ENCODE data around the gene CD81. TPM values are rescaled to one million over a fixed set of nuclear protein-coding genes. Genes with fewer than 3 reads are reported as not detected.

Gene CD81
- total RNA-seq, 6 donors from 2014 or later: 398 to 1,053 (median 787) TPM

GRCh38 chr11:2433106-2433925, 56.2 kb downstream of the CD81 start:
- TF ChIP-seq POLR2AphosphoS5 (IDR thresholded peaks at IDR 0.05) (no peak), CTCF (IDR thresholded peaks at IDR 0.05) (no peak), EP300 (IDR thresholded peaks at IDR 0.05) (no peak), POLR2A (IDR thresholded peaks at IDR 0.05) (no peak)
- DNase-seq (peak in 1 of 2 donors; percentile 60), ATAC-seq (ENCODE audit: low FRiP score in 2 of 2) (no peak)
- H3K27me3 ChIP-seq: no peaks in the 10 kb centered on the region
- WGBS, 2 donors: 92 to 94% methylated on average over 11 to 22 of the region's 22 CpGs
- H3K36me3 ChIP-seq: no peaks in the 10 kb centered on the region
- H3K4me3 ChIP-seq: no peak overlapping the region
- no peaks in the 10 kb centered on the region for H3K9me3 ChIP-seq
- H3K4me1 ChIP-seq: no peaks in the 10 kb centered on the region
- no peak overlapping the region for H3K27ac ChIP-seq

- Histone ChIP-seq H3K4me3 (no peak overlapping the region), H3K36me3 (no peaks in the 10 kb centered on the region), H3K4me1 (no peaks in the 10 kb centered on the region), H3K27me3 (no peaks in the 10 kb centered on the region), H3K9me3 (no peaks in the 10 kb centered on the region), H3K27ac (no peak overlapping the region)
- no peak for TF ChIP-seq CTCF (IDR thresholded peaks at IDR 0.05)
- DNase-seq (no peak), ATAC-seq (ENCODE audit: low FRiP score in 2 of 2) (no peak)
- WGBS, 2 donors: 83 to 93% methylated on average over 8 of the region's 8 CpGs
These were observed 56.9 kb downstream of the CD81 start for GRCh38 chr11:2434008-2434407.

GRCh38 chr11:2434506-2435255, 57.6 kb downstream of the CD81 start:
- Histone ChIP-seq H3K27me3 (no peaks in the 10 kb centered on the region), H3K4me3 (no peak overlapping the region), H3K27ac (no peak overlapping the region), H3K4me1 (no peaks in the 10 kb centered on the region), H3K9me3 (no peaks in the 10 kb centered on the region), H3K36me3 (no peaks in the 10 kb centered on the region)
- WGBS, 2 donors: 85 to 86% methylated on average over 11 of the region's 11 CpGs
- no peak for DNase-seq
- no peak for TF ChIP-seq CTCF (IDR thresholded peaks at IDR 0.05)
- no peak for ATAC-seq (ENCODE audit: low FRiP score in 2 of 2)

- TF ChIP-seq POLR2AphosphoS5 (IDR thresholded peaks at IDR 0.05) (no peak), POLR2A (IDR thresholded peaks at IDR 0.05) (no peak), CTCF (IDR thresholded peaks at IDR 0.05) (no peak), EP300 (IDR thresholded peaks at IDR 0.05) (no peak)
- 91 to 94% methylated on average over 12 of the region's 12 CpGs for WGBS, 2 donors
- Histone ChIP-seq H3K27ac (no peak overlapping the region), H3K27me3 (no peaks in the 10 kb centered on the region), H3K4me3 (no peak overlapping the region), H3K36me3 (no peaks in the 10 kb centered on the region), H3K9me3 (no peaks in the 10 kb centered on the region), H3K4me1 (no peaks in the 10 kb centered on the region)
- ATAC-seq (ENCODE audit: low FRiP score in 2 of 2): no peak
- no peak for DNase-seq
These were observed 58.3 kb downstream of the CD81 start for GRCh38 chr11:2435288-2436012.

Measured in upper lobe of left lung (tissue), 6 donors.